Endothelial cell of hepatic sinusoid (primary cell): ENCODE measurements around the gene SAYSD1.
"Not testable (repeated sequence)": the region's sequence is repeated elsewhere in the genome, so short reads cannot be mapped to it uniquely, and the experiment has no call there.

Source experiments
- in situ Hi-C: cut with HindIII; loops from 2 replicates; pipeline ENCODE4 v1.10.0; 2017; ENCODE audit warnings: low sequenced_read_pairs

The SAYSD1 gene

GRCh38 chr6:39114704-39115599 is at the start of gene SAYSD1:
Gene SAYSD1, minus strand, starts transcription at chr6:39115186. Its CDS starts 97 bp downstream, at chr6:39115089.
- in situ Hi-C loops = loop anchor here (5.0 kb wide), 1 partner anchor 67 kb away; no protein-coding TSS in a partner anchor

- in situ Hi-C loops = no loop called here
These were observed 42.5 kb upstream of the SAYSD1 start for GRCh38 chr6:39157511-39157910.

- in situ Hi-C loops = no loop called here
These were observed 41.8 kb upstream of the SAYSD1 start for GRCh38 chr6:39156801-39157200.

- in situ Hi-C loops = no loop called here
These were observed 39.7 kb upstream of the SAYSD1 start for GRCh38 chr6:39154705-39155104.

GRCh38 chr6:39153766-39154397 is 38.9 kb upstream of the SAYSD1 start:
- in situ Hi-C loops = no loop called here

- in situ Hi-C loops = no loop called here
These were observed 37.3 kb upstream of the SAYSD1 start for GRCh38 chr6:39152262-39152661.

- in situ Hi-C loops = no loop called here
These were observed 36.2 kb upstream of the SAYSD1 start for GRCh38 chr6:39151211-39151610.

- in situ Hi-C loops = no loop called here
These were observed 29.6 kb upstream of the SAYSD1 start for GRCh38 chr6:39144481-39145173.

- in situ Hi-C loops = no loop called here
These were observed 28.4 kb upstream of the SAYSD1 start for GRCh38 chr6:39143238-39143930.

GRCh38 chr6:39140556-39141167 is 25.7 kb upstream of the SAYSD1 start:
- in situ Hi-C loops = no loop called here

- in situ Hi-C loops = no loop called here
These were observed 22.3 kb upstream of the SAYSD1 start for GRCh38 chr6:39137245-39137644.

- in situ Hi-C loops = not testable (repeated sequence)
These were observed 21.2 kb upstream of the SAYSD1 start for GRCh38 chr6:39136207-39136606.

- in situ Hi-C loops = not testable (repeated sequence)
These were observed 19.8 kb upstream of the SAYSD1 start for GRCh38 chr6:39134761-39135160.

GRCh38 chr6:39130691-39131090 is 15.7 kb upstream of the SAYSD1 start:
- in situ Hi-C loops = no loop called here

- in situ Hi-C loops = no loop called here
These were observed 13.8 kb upstream of the SAYSD1 start for GRCh38 chr6:39128832-39129231.

GRCh38 chr6:39128106-39128505 is 13.1 kb upstream of the SAYSD1 start:
- in situ Hi-C loops = no loop called here

- in situ Hi-C loops = no loop called here
These were observed 9.1 kb upstream of the SAYSD1 start for GRCh38 chr6:39124114-39124513.

GRCh38 chr6:39118921-39119320 is 3.9 kb upstream of the SAYSD1 start:
- in situ Hi-C loops = no loop called here

GRCh38 chr6:39114388-39114703 is 640 bp downstream of the SAYSD1 start:
- in situ Hi-C loops = loop anchor here (5.0 kb wide), 1 partner anchor 68 kb away; no protein-coding TSS in a partner anchor

- in situ Hi-C loops = loop anchor here (5.0 kb wide), 1 partner anchor 69 kb away; no protein-coding TSS in a partner anchor
These were observed 1.2 kb downstream of the SAYSD1 start for GRCh38 chr6:39113788-39114187.
